SH-SY5Y (cell line): ENCODE data around the gene PABPN1L.

Experiments
- GATA2 ChIP-seq: IDR thresholded peaks from 2 replicates; pipeline ENCODE4 v1.6.1; 2011; ENCODE audit warnings: mild to moderate bottlenecking, low read depth, low read length
- GATA3 ChIP-seq: IDR thresholded peaks from 2 replicates; pipeline ENCODE4 v1.6.1; 2011; ENCODE audit warnings: low read depth, mild to moderate bottlenecking, low read length, moderate library complexity

GRCh38 chr16:88882358-88883030, 16.0 kb upstream of the PABPN1L start:
- no peak for TF ChIP-seq GATA2
- no peak for TF ChIP-seq GATA3
